NB4 (cell line): Measurements from ENCODE around the gene RAD51B.

Experiments used
- CTCF ChIP-seq: IDR thresholded peaks from one replicate; pipeline ENCODE4 v1.5.1; 2012; ENCODE audit warnings: low read depth, low read length
- MAX ChIP-seq: IDR thresholded peaks from 2 replicates; pipeline ENCODE4 v1.6.1; 2011; ENCODE audit warnings: low read depth, low read length
- POLR2A ChIP-seq: IDR thresholded peaks from 2 replicates; pipeline ENCODE4 v1.6.1; 2011; ENCODE audit warnings: mild to moderate bottlenecking; ENCODE audit not compliant: insufficient read length; ENCODE audit errors: extremely low read depth

GRCh38 chr14:68691031-68691791 is 871.6 kb downstream of the RAD51B start:
- TF ChIP-seq POLR2A (no peak), CTCF (no peak), MAX (no peak)
